Type B pancreatic cell (in vitro differentiated cells): ENCODE measurements around the gene LARP7. TPM values are rescaled to one million over a fixed set of nuclear protein-coding genes. Genes with fewer than 3 reads are reported as not detected.
"Not testable (repeated sequence)": the region's sequence is repeated elsewhere in the genome, so short reads cannot be mapped to it uniquely, and the experiment has no call there.

Source experiments
- DNase-seq: peaks from one replicate; pipeline ENCODE4 v3.0.0; 2021; ENCODE audit warnings: mixed read lengths; ENCODE audit not compliant: unreplicated experiment; ENCODE audit errors: extremely low spot score
- H3K27ac Mint-ChIP-seq: 2 replicates; pipeline ENCODE4 v1.8.0; 2021; ENCODE audit warnings: mild to moderate bottlenecking, mixed read lengths
- H3K27me3 Mint-ChIP-seq: 2 replicates; pipeline ENCODE4 v1.8.0; 2021; ENCODE audit warnings: mixed read lengths
- H3K36me3 Mint-ChIP-seq: 2 replicates; pipeline ENCODE4 v1.8.0; 2021; ENCODE audit warnings: mixed read lengths
- H3K4me1 Mint-ChIP-seq: one replicate; pipeline ENCODE4 v1.8.0; 2021; ENCODE audit warnings: mixed read lengths; ENCODE audit not compliant: unreplicated experiment
- H3K4me3 Mint-ChIP-seq: 2 replicates; pipeline ENCODE4 v1.8.0; 2021; ENCODE audit warnings: mild to moderate bottlenecking, mixed read lengths
- H3K9me3 Mint-ChIP-seq: 2 replicates; pipeline ENCODE4 v1.8.0; 2021; ENCODE audit warnings: mixed read lengths
- total RNA-seq: library from RNA; stranded (reverse); gene quantifications from 2 replicates; pipeline ENCODE4 v1.2.1, GENCODE V29; 2021; ENCODE audit warnings: low replicate concordance
- TF ChIP-seq, protein P1 (sequence below): fragments of 200-600 bp; sonication (generic); conservative IDR thresholded peaks from 2 replicates; pipeline ENCODE4 v1.5.0; 2021; ENCODE audit warnings: antibody characterized with exemption, mild to moderate bottlenecking

Gene LARP7
- total RNA-seq, 1 donor from 2014 or later = 43.5 TPM

DNA sequence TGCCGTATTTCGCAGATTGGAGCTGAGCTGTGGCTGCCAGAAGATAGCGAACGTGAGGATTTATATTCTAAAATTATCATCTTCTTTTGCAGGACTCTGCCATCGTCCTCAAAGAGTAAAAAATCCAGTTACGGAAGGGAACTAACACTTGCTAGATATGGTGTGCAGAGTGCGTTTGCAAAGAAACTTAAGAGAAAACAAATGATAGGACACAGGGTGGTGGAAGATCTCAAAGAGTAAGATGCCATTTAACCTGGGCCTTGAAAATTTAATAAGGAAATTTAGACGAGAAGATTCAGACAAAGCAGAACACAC is 566 bp downstream of the LARP7 start:
- no peak for DNase-seq
- TF ChIP-seq, protein P1, sequence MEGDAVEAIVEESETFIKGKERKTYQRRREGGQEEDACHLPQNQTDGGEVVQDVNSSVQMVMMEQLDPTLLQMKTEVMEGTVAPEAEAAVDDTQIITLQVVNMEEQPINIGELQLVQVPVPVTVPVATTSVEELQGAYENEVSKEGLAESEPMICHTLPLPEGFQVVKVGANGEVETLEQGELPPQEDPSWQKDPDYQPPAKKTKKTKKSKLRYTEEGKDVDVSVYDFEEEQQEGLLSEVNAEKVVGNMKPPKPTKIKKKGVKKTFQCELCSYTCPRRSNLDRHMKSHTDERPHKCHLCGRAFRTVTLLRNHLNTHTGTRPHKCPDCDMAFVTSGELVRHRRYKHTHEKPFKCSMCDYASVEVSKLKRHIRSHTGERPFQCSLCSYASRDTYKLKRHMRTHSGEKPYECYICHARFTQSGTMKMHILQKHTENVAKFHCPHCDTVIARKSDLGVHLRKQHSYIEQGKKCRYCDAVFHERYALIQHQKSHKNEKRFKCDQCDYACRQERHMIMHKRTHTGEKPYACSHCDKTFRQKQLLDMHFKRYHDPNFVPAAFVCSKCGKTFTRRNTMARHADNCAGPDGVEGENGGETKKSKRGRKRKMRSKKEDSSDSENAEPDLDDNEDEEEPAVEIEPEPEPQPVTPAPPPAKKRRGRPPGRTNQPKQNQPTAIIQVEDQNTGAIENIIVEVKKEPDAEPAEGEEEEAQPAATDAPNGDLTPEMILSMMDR = no peak
- no peak overlapping the region for H3K27ac Mint-ChIP-seq

DNA sequence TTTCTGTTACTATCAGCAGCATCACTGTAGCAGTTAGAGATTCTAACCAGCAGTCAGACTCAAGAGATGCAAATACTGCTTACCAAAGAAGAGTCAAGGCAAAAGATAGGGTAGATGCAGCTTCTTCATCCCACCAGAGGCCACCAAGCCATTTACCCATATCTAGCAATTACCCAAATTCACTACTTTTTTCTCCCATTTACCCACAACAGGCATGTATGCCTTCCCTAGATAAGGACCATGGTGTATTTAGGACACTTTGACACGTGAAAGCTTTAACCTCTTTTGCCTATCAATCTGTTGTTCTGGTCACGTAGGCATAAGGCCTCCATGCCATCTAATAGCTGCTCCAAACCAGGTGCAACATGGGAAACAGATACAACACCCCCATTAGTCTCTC is 5.6 kb downstream of the LARP7 start:
- H3K27me3 Mint-ChIP-seq = no peaks in the 10 kb centered on the region
- peaks cover 14% of the 10 kb centered on the region for H3K36me3 Mint-ChIP-seq
- no peaks in the 10 kb centered on the region for H3K9me3 Mint-ChIP-seq
- TF ChIP-seq, protein P1 = no peak
- no peak for DNase-seq
- peaks cover 12% of the 10 kb centered on the region for H3K4me1 Mint-ChIP-seq
- H3K27ac Mint-ChIP-seq = peak overlapping the region; percentile 2
- no peak overlapping the region for H3K4me3 Mint-ChIP-seq

More for the DNA sequence above, 566 bp downstream of the LARP7 start:
- H3K9me3 Mint-ChIP-seq = no peaks in the 10 kb centered on the region
- H3K36me3 Mint-ChIP-seq = peaks cover 3% of the 10 kb centered on the region
- H3K4me1 Mint-ChIP-seq = peaks cover 12% of the 10 kb centered on the region
- no peaks in the 10 kb centered on the region for H3K27me3 Mint-ChIP-seq
- no peak overlapping the region for H3K4me3 Mint-ChIP-seq

DNA sequence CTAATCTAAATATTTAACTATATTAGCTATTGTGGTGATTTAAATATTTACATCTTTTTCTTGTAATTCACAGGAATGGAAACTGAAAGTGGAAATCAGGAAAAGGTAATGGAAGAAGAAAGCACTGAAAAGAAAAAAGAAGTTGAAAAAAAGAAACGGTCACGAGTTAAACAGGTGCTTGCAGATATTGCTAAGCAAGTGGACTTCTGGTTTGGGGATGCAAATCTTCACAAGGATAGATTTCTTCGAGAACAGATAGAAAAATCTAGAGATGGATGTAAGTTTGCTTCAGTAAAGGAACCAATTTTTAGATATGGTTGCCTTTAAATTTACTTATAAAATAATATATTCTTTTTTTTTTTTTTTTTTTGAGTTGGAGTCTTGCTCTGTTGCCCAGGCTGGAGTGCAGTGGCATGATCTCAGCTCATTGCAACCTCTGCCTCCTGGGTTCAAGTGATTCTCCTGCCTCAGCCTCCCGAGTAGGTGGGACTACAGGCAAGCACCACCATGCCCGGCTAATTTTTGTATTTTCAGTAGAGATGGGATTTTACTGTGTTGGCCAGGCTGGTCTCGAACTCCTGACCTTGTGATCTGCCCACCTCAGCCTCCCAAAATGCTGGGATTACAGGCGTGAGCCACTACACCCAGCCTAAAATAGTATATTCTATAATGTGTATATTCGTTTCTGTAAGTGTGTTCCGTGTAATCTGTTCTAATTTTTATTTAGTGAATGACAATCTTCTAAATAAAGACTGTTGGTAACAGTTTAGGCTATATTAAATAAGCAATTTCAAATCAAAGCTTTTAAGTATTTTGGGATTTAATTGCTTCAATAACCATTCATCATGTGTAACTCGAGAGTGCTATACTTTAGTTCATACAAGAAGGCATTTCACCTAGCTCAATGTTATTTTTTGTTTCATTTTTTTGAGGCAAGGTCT is 7.9 kb downstream of the LARP7 start:
- DNase-seq, H3K27me3 Mint-ChIP-seq, H3K4me3 Mint-ChIP-seq, H3K27ac Mint-ChIP-seq, H3K4me1 Mint-ChIP-seq, H3K9me3 Mint-ChIP-seq: not testable (repeated sequence)
- H3K36me3 Mint-ChIP-seq = peaks cover 14% of the 10 kb centered on the region

DNA sequence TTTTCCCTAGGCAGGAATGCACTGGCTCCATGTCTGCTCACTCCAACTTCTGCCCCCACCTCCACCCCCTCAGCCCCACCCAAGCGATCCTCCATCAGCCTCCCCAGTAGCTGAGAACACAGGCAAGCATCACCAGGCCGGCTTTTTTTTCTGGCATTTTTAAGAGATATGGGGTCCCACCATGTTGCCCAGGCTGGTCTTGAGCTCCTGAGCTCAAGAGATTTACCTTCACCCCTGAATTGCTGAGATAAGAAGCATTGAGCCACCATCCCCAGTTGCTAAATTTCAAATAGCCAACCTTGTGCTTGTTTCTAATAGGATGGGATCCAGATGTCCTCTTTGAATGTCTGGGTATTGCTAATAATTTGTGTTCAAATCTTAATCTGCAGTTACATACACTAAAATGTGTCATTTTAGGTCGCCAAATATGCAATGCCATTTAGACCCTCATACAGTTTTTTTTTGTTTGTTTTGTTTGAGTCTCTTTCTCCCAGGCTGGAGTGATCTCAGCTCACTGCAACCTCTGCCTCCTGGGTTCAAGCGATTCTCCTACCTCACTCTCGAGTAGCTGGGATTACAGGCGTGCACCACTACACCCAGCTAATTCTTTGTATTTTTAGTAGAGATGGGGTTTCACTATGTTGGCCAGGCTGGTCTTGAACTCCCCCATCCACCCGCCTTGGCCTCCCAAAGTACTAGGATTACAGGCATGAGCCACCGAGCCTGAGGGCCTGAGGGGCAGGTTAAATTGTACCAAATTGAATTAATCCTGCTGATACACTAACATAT is 8.8 kb downstream of the LARP7 start:
- no peak overlapping the region for H3K4me3 Mint-ChIP-seq
- H3K27ac Mint-ChIP-seq = no peak overlapping the region
- H3K36me3 Mint-ChIP-seq = peaks cover 12% of the 10 kb centered on the region
- TF ChIP-seq, protein P1 = no peak
- H3K4me1 Mint-ChIP-seq = no peaks in the 10 kb centered on the region
- no peaks in the 10 kb centered on the region for H3K27me3 Mint-ChIP-seq
- DNase-seq = no peak
- H3K9me3 Mint-ChIP-seq = no peaks in the 10 kb centered on the region

DNA sequence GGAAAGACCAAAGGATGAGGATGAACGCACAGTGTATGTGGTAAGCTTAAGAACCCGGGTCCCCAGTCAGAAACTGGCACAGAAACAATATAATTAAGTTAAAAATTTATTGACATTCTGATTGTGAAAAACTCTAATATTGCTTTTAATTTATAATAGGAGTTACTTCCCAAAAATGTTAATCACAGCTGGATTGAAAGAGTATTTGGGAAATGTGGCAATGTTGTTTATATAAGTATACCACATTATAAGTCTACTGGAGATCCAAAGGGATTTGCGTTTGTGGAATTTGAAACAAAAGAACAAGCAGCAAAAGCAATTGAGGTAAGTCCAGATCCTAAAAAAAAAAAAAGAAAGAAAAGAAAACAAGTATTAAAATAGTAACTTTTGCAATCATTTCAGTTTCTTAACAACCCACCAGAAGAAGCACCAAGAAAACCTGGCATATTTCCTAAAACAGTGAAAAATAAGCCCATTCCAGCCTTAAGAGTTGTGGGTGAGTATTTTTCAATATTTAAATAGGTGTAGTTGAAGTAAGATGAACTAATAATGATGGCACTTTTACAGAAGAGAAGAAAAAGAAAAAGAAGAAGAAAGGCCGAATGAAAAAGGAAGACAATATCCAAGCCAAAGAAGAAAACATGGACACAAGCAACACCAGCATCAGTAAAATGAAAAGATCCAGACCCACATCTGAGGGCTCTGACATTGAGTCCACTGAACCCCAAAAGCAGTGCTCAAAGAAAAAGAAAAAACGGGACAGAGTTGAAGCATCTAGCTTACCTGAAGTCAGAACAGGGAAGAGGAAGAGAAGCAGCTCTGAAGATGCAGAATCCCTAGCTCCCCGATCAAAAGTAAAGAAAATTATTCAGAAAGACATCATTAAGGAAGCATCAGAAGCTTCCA is 9.9 kb downstream of the LARP7 start:
- no peak for DNase-seq
- H3K36me3 Mint-ChIP-seq = peaks cover 11% of the 10 kb centered on the region
- no peaks in the 10 kb centered on the region for H3K9me3 Mint-ChIP-seq
- H3K4me1 Mint-ChIP-seq = no peaks in the 10 kb centered on the region
- TF ChIP-seq, protein P1 = no peak
- no peaks in the 10 kb centered on the region for H3K27me3 Mint-ChIP-seq
- H3K27ac Mint-ChIP-seq = no peak overlapping the region
- no peak overlapping the region for H3K4me3 Mint-ChIP-seq
